Activated naive CD4-positive, alpha-beta T cell treated with anti-CD3 and anti-CD28 coated beads, Interleukin-2, amount 10 ng/mL, durations not matched to agents 7 days and 5 days (primary cell): ENCODE data around the gene CCL24.
"Not testable (repeated sequence)": the region's sequence is repeated elsewhere in the genome, so short reads cannot be mapped to it uniquely, and the experiment has no call there.

Experiments used
- CTCF ChIA-PET: fragments of 350-600 bp; sonication (Branson Sonifier 250); formaldehyde crosslinking; loops from one replicate; lab custom pipeline; 2021; ENCODE audit warnings: antibody characterized with exemption; lab: Charles Lee
- DNase-seq: peaks from one replicate; pipeline ENCODE4 v3.0.0-alpha.2; 2020
- H3K27ac Mint-ChIP-seq: one replicate; pipeline ENCODE4 v1.8.0; 2021; ENCODE audit warnings: mild to moderate bottlenecking, moderate library complexity, mixed read lengths
- H3K27me3 Mint-ChIP-seq: one replicate; pipeline ENCODE4 v1.8.0; 2021; ENCODE audit warnings: mild to moderate bottlenecking, mixed read lengths
- H3K36me3 Mint-ChIP-seq: one replicate; pipeline ENCODE4 v1.8.0; 2021; ENCODE audit warnings: mixed read lengths
- H3K4me1 Mint-ChIP-seq: one replicate; pipeline ENCODE4 v1.8.0; 2021; ENCODE audit warnings: mixed read lengths
- H3K4me3 Mint-ChIP-seq: one replicate; pipeline ENCODE4 v1.8.0; 2021; ENCODE audit warnings: mild to moderate bottlenecking, moderate library complexity, mixed read lengths
- H3K9me3 Mint-ChIP-seq: one replicate; pipeline ENCODE4 v1.8.0; 2021; ENCODE audit warnings: mixed read lengths

Gene CCL24

DNA sequence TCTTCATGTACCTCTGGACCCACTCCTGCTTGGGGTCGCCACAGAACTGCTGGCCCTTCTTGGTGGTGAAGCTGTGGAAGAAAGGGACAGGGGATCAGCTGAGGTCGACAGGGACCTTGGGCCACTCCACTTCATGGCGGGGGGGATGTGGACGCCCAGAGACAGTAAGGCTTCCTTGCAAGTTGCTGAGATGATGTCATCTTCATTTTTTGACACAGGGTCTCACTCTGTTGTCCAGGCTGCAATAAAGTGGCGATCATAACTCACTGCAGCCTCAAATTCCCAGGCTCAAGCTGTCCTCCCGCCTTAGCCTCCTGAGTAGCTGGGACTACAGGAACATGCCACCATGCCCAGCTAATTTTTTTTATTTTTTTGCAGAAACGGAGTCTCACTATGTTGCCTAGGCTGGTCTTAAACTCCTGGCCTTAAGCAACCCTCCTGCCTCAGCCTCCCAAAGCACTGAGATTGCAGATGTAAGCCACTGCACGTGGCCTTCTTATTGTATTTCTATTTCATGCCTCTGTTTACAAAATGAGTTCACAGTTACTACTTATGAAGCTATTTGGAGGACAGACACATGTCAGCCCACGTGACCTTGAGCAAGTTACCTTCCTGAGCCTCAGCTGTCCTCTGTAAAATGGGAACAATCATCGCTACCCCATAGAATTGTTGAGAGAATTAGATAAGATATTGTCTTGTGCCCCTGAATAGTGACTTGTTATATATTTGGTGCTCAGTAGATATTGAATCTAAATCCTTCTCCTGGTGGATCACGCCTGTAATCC is 1.5 kb downstream of the CCL24 start:
- no peaks in the 10 kb centered on the region for H3K36me3 Mint-ChIP-seq
- no peaks in the 10 kb centered on the region for H3K4me1 Mint-ChIP-seq
- H3K27me3 Mint-ChIP-seq, result peaks cover 14% of the 10 kb centered on the region
- no peak overlapping the region for H3K27ac Mint-ChIP-seq
- CTCF ChIA-PET, result no interaction called here
- no peak overlapping the region for H3K4me3 Mint-ChIP-seq
- no peak for DNase-seq
- peaks cover 6% of the 10 kb centered on the region for H3K9me3 Mint-ChIP-seq

DNA sequence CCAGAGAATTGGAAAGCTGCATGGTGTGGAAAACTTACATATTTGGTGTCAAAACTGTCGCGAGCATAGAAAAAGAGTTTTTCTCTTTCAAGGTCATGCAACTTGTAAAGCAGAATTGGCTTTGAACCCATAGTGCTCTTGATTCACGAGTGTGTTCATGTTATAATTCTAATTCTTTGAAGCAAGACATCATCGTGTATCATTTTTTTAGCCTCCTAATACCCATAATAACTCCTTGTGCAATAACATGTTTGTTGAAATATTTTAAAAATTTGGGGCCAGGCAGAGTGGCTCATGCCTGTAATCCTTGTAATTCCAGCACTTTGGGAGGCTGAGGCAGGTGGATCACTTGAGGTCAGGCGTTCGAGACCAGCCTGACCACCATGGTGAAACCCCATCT is 4.2 kb downstream of the CCL24 start:
- Mint-ChIP-seq H3K27me3 (peaks cover 10% of the 10 kb centered on the region), H3K27ac (no peak overlapping the region)
- CTCF ChIA-PET, result no interaction called here

DNA sequence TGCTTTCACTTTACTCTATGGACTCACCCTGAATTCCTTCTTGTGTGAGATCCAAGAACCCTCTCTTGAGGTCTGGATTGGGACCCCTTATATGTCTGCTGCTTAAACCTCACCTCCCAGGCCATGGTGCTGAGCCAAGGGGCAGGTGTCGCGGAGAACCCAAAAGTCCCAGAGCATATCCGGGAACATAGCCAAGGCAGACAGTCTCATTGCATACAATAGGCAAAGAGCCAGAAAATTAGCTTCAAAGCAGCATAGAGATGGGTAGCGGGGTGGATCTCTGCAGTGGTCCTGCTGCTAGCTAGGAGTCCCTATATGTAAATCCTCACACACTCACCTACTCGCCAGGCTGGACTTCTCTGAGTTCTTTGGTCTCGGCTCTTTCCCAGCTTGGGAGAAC is 5.5 kb downstream of the CCL24 start:
- no peak for DNase-seq
- CTCF ChIA-PET, result no interaction called here
- Mint-ChIP-seq H3K4me1 (no peaks in the 10 kb centered on the region), H3K4me3 (no peak overlapping the region), H3K27me3 (peaks cover 6% of the 10 kb centered on the region), H3K27ac (no peak overlapping the region), H3K36me3 (peaks cover 3% of the 10 kb centered on the region), H3K9me3 (peaks cover 14% of the 10 kb centered on the region)

More for the DNA sequence above, 4.2 kb downstream of the CCL24 start:
- H3K36me3 Mint-ChIP-seq, result peaks cover 3% of the 10 kb centered on the region
- peaks cover 14% of the 10 kb centered on the region for H3K9me3 Mint-ChIP-seq
- H3K4me1 Mint-ChIP-seq, result no peaks in the 10 kb centered on the region
- H3K4me3 Mint-ChIP-seq, result no peak overlapping the region
- DNase-seq, result no peak

DNA sequence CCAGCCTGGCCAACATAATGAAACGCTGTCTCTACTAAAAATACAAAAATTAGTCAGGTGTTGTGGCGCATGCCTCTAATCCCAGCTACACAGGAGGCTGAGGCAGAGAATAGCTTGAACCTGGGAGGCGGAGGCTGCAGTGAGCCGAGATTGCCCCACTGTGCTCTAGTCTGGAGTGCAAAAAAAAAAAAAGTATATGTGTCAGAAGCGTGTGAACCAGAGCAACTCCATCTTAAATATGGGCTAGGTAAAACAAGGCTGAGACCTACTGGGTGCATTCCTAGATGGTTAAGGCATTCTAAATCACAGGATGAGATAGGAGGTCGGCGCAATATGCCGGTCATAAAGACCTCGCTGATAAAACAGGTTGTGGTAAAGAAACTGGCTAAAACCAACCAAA is 6.2 kb downstream of the CCL24 start:
- no peak overlapping the region for H3K4me3 Mint-ChIP-seq
- H3K36me3 Mint-ChIP-seq, result peaks cover 3% of the 10 kb centered on the region
- H3K4me1 Mint-ChIP-seq, result no peaks in the 10 kb centered on the region
- CTCF ChIA-PET, result no interaction called here
- no peak for DNase-seq
- peaks cover 6% of the 10 kb centered on the region for H3K27me3 Mint-ChIP-seq
- H3K9me3 Mint-ChIP-seq, result peaks cover 14% of the 10 kb centered on the region
- no peak overlapping the region for H3K27ac Mint-ChIP-seq

DNA sequence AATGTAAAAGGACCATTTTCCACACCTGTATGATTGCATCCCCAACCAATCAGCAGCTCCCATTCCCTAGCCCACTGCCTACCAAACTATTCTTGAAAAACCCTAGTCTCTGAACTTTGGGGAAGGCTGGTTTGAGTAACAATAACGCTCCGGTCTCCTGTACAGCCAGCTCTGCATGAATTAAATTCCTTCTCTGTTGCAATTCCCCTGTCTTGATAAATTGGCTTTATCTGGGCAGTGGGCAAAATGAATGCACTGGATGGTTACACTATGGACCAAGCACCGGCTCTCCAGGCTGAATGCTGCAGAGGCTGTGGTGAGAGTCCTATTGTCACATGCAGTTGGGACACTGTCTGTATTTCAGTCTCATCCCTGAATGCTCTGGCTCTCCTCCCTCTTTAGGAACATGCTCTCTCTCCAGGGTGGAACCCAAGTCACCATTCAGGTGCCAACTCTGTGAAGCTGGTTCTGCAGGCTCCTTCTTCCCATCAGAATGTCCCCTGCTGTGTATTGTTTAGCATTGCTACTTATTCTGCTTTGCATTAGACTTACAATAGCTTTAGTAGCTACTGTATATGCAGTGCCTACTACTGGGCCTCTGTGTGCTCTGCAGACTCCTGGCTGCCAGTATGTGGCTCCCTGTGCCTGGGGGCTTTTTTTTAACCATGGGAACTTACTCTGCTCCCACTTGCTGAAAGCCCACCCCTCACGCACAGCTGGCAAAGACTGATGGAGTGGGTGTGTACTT is 6.9 kb downstream of the CCL24 start:
- Mint-ChIP-seq H3K9me3 (peaks cover 14% of the 10 kb centered on the region), H3K27ac (no peak overlapping the region), H3K4me1 (no peaks in the 10 kb centered on the region), H3K27me3 (peaks cover 6% of the 10 kb centered on the region), H3K36me3 (peaks cover 3% of the 10 kb centered on the region), H3K4me3 (no peak overlapping the region)
- CTCF ChIA-PET, result no interaction called here
- DNase-seq, result no peak

DNA sequence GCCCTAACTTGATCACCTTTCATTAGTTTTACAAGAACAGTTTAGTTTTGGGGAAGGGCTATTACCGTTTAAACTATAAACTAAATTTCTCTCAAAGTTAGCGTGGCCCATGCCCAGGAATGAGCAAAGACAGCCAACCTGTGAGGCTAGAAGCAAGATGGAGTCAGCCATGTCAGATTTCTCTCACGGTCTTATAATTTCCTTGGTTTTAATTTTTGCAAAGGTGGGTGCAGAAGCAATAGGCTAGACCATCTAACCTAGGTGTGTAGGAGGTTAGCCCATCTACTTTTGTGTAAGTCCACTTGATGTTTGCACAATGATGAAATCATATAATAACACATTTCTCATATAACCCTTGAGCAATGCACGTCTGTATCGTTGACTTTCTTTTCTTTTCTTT is 8.9 kb downstream of the CCL24 start:
- Mint-ChIP-seq H3K4me1 (no peaks in the 10 kb centered on the region), H3K27ac (no peak overlapping the region), H3K27me3 (peaks cover 6% of the 10 kb centered on the region), H3K4me3 (no peak overlapping the region), H3K36me3 (peaks cover 3% of the 10 kb centered on the region), H3K9me3 (peaks cover 14% of the 10 kb centered on the region)
- CTCF ChIA-PET, result no interaction called here
- no peak for DNase-seq

GRCh38 chr7:75804004-75804403 is 9.6 kb downstream of the CCL24 start:
- Mint-ChIP-seq H3K4me3 (no peak overlapping the region), H3K4me1 (no peaks in the 10 kb centered on the region), H3K36me3 (peaks cover 3% of the 10 kb centered on the region), H3K27me3 (peaks cover 9% of the 10 kb centered on the region), H3K9me3 (peaks cover 14% of the 10 kb centered on the region), H3K27ac (no peak overlapping the region)
- CTCF ChIA-PET, result no interaction called here
- no peak for DNase-seq

DNA sequence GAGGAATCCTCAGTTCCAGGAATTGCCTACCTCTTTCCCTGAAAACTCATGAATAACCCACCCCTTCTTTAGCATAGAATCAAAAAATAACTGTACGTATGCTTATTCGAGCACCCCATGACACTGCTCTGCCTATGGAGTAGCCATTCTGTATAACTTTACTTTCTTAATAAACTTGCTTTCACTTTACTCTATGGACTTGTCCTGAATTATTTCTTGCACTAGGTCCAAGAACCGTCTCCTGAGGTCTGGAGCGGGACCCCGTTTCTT is 11.1 kb downstream of the CCL24 start:
- Mint-ChIP-seq H3K27me3 (peaks cover 16% of the 10 kb centered on the region), H3K4me1 (no peaks in the 10 kb centered on the region), H3K9me3 (peaks cover 10% of the 10 kb centered on the region), H3K36me3 (peaks cover 3% of the 10 kb centered on the region), H3K27ac (no peak overlapping the region), H3K4me3 (no peak overlapping the region)
- DNase-seq, result no peak
- CTCF ChIA-PET, result no interaction called here

DNA sequence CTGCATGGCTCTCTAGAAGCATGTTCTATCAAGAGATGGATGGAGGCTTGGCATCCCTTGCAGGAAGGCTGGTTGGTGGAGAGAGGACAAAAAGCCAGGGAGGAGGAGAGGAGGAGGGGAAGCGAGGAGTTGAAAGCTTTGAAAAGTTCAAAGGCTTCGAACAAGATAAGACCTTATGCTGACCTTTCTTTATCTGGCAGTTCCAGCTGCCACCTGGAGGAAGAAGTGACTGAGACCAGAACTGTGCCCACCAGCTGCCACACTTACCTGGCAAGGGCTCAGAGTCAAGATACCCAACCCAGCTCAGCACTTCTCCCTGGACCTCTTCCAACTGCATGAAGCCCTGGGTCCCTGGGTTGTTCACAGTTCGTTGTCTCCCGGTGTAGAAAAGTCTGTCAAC is 14.8 kb downstream of the CCL24 start:
- no peaks in the 10 kb centered on the region for H3K36me3 Mint-ChIP-seq
- H3K4me3 Mint-ChIP-seq, result no peak overlapping the region
- no peaks in the 10 kb centered on the region for H3K9me3 Mint-ChIP-seq
- no peak overlapping the region for H3K27ac Mint-ChIP-seq
- H3K27me3 Mint-ChIP-seq, result peaks cover 43% of the 10 kb centered on the region
- CTCF ChIA-PET, result interaction anchor here (0.9 kb wide), 1 partner anchor 14 kb away, joined by 3 read pairs; no protein-coding TSS in a partner anchor
- no peaks in the 10 kb centered on the region for H3K4me1 Mint-ChIP-seq
- no peak for DNase-seq

GRCh38 chr7:75796420-75796819 is 17.2 kb downstream of the CCL24 start:
- CTCF ChIA-PET, result no interaction called here
- Mint-ChIP-seq H3K27ac (no peak overlapping the region), H3K36me3 (no peaks in the 10 kb centered on the region), H3K4me1 (no peaks in the 10 kb centered on the region), H3K9me3 (no peaks in the 10 kb centered on the region), H3K4me3 (no peak overlapping the region), H3K27me3 (peaks cover 44% of the 10 kb centered on the region)
- DNase-seq, result no peak

DNA sequence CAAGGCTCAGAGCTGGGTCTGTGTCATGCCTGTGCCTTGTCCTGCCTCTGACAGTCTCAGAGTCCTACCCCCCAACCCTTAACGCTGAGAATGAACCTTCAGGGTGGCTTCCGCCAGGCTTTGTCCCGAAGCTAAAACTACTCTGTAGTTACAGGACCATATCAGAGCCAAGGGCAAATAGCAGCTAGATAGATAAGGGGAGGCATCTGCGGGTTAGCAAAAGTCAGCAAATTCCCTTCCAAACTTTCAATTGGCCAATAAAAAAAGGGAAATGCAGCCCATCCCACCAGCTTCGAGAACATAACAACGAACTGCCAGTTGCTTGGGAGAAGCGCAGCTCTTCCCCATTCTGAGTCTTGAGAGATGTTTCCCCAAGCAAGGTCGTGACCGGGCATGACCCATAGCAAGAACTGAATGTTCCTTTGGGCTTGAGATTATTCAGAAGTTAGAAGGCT is 17.7 kb downstream of the CCL24 start:
- DNase-seq, result no peak
- CTCF ChIA-PET, result no interaction called here
- H3K27ac Mint-ChIP-seq, result no peak overlapping the region
- no peaks in the 10 kb centered on the region for H3K9me3 Mint-ChIP-seq
- no peak overlapping the region for H3K4me3 Mint-ChIP-seq
- H3K36me3 Mint-ChIP-seq, result no peaks in the 10 kb centered on the region
- H3K27me3 Mint-ChIP-seq, result peaks cover 47% of the 10 kb centered on the region
- no peaks in the 10 kb centered on the region for H3K4me1 Mint-ChIP-seq

DNA sequence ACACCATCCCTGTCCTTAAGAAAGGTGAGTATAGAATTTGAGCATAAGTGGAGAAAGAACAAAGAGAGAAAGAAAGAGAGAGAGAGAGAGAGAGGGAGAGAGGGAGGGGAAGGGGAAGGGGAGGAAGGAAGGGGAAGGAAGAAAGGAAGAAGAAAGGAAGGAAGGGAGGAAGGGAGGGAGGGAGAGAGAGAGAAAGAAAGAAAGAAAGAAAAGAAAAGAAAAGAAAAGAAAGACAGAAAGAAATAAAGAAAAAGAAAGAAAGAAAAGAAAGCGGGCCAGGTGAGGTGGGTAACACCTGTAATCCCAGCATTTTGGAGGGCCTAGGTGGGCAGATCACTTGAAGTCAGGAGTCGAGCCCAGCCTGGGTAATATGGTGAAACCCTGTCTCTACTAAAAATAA is 19.9 kb downstream of the CCL24 start:
- H3K36me3 Mint-ChIP-seq, result no peaks in the 10 kb centered on the region
- H3K9me3 Mint-ChIP-seq, result no peaks in the 10 kb centered on the region
- H3K27ac Mint-ChIP-seq, result no peak overlapping the region
- H3K27me3 Mint-ChIP-seq, result peaks cover 48% of the 10 kb centered on the region
- H3K4me1 Mint-ChIP-seq, result no peaks in the 10 kb centered on the region
- H3K4me3 Mint-ChIP-seq, result no peak overlapping the region
- no peak for DNase-seq
- CTCF ChIA-PET, result no interaction called here

DNA sequence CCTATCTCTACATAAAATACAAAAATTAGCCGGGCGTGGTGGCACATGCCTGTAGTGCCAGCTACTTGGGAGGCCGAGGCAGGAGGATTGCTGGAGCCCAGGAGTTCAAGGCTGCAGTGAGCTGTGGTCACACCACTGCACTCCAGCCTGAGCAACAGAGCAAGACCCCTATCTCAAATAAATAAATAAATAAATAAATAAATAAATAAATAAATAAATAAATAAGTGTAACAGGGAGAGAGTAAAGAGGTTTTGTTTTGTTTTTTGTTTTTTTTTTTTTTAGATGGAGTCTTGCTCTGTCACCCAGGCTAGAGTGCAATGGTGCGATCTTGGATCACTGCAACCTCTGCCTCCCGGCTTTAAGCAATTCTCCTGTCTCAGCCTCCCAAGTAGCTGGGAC is 21.0 kb downstream of the CCL24 start:
- H3K27ac Mint-ChIP-seq, DNase-seq, H3K4me1 Mint-ChIP-seq, H3K9me3 Mint-ChIP-seq, CTCF ChIA-PET, H3K36me3 Mint-ChIP-seq, H3K4me3 Mint-ChIP-seq: not testable (repeated sequence)
- H3K27me3 Mint-ChIP-seq, result peaks cover 39% of the 10 kb centered on the region

- H3K27ac Mint-ChIP-seq, result no peak overlapping the region
- H3K4me1 Mint-ChIP-seq, result no peaks in the 10 kb centered on the region
- peaks cover 13% of the 10 kb centered on the region for H3K27me3 Mint-ChIP-seq
- no peak for DNase-seq
- CTCF ChIA-PET, result no interaction called here
- H3K9me3 Mint-ChIP-seq, result no peaks in the 10 kb centered on the region
- no peaks in the 10 kb centered on the region for H3K36me3 Mint-ChIP-seq
- H3K4me3 Mint-ChIP-seq, result no peak overlapping the region
Measured at GRCh38 chr7:75789361-75789924, 24.2 kb downstream of the CCL24 start.
